Skeletal muscle tissue (tissue), 4 donors: Measurements from ENCODE around the gene REG4. TPM values are rescaled to one million over a fixed set of nuclear protein-coding genes. Genes with fewer than 3 reads are reported as not detected.

ENCODE experiments used
- H3K27ac ChIP-seq: one replicate; pipeline ENCODE4 v1.7.0; 2013; ENCODE audit warnings: mild to moderate bottlenecking, low read depth, low read length, inconsistent platforms
- H3K27me3 ChIP-seq, 3 donors: one replicate each; pipeline ENCODE4 v1.7.0; 2013; ENCODE audit warnings: low read length in 3 of 3; ENCODE audit not compliant: control insufficient read depth in 3 of 3, insufficient read depth in 3 of 3
- H3K36me3 ChIP-seq, 3 donors: one replicate each; pipeline ENCODE4 v1.7.0; 2013; ENCODE audit warnings: low read length in 3 of 3; ENCODE audit not compliant: control insufficient read depth in 3 of 3, insufficient read depth in 3 of 3
- H3K4me1 ChIP-seq, 3 donors: one replicate each; pipeline ENCODE4 v1.7.0; 2013; ENCODE audit warnings: low read length in 3 of 3, mild to moderate bottlenecking in 3 of 3; ENCODE audit not compliant: control insufficient read depth in 3 of 3, insufficient read depth in 3 of 3
- H3K4me3 ChIP-seq, 3 donors: one replicate each; pipeline ENCODE4 v1.7.0; 2013; ENCODE audit warnings: low read length in 3 of 3
- H3K9ac ChIP-seq, 3 donors: one replicate each; pipeline ENCODE4 v1.7.0; 2013; ENCODE audit warnings: low read length in 3 of 3, mild to moderate bottlenecking in 3 of 3, moderate library complexity in 2 of 3, low read depth in 1 of 3
- H3K9me3 ChIP-seq, 3 donors: one replicate each; pipeline ENCODE4 v1.7.0; 2013; ENCODE audit warnings: low read length in 3 of 3; ENCODE audit not compliant: control insufficient read depth in 3 of 3
- total RNA-seq: library from RNA; depleted of rRNA; stranded (reverse); fragments of >200 nt; gene quantifications from one replicate; pipeline ENCODE4 v1.2.3, GENCODE V29; 2014
- donor health status: Osteomylitis.

The REG4 gene
- total RNA-seq, 1 donor from 2014 or later: not detected

DNA sequence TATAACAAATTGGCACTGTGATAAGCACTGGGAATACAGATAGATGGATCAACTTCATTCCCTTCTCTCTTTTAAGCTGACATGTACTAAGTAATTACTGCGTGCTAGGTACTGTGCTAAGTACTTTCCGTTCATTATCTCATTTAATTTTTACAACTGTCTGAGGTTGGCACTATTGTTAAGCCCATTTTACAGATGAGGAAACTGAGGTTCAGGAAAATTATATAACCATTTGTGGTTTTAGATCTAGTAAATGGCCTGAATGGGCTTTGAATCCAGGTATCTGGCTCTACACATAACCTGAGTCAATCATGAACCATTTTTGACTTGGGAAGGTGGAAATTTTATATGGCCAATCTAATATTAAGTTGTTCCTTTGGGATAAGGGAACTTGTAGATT lies 39.0 kb downstream of the REG4 start:
- peaks cover 4 to 6% (median 4%) of the 10 kb centered on the region in 3 donors for H3K4me1 ChIP-seq
- no peaks in the 10 kb centered on the region for H3K27me3 ChIP-seq
- no peaks in the 10 kb centered on the region for H3K9me3 ChIP-seq
- H3K27ac ChIP-seq: no peak overlapping the region
- H3K4me3 ChIP-seq: no peak overlapping the region
- H3K36me3 ChIP-seq: no peaks in the 10 kb centered on the region
- H3K9ac ChIP-seq: no peak overlapping the region

GRCh38 chr1:119771770-119772169 lies 39.5 kb downstream of the REG4 start:
- Histone ChIP-seq H3K9me3 (no peaks in the 10 kb centered on the region), H3K27ac (no peak overlapping the region), H3K27me3 (no peaks in the 10 kb centered on the region), H3K4me1 (peaks cover 4 to 6% (median 4%) of the 10 kb centered on the region in 3 donors), H3K9ac (no peak overlapping the region), H3K4me3 (no peak overlapping the region), H3K36me3 (no peaks in the 10 kb centered on the region)

DNA sequence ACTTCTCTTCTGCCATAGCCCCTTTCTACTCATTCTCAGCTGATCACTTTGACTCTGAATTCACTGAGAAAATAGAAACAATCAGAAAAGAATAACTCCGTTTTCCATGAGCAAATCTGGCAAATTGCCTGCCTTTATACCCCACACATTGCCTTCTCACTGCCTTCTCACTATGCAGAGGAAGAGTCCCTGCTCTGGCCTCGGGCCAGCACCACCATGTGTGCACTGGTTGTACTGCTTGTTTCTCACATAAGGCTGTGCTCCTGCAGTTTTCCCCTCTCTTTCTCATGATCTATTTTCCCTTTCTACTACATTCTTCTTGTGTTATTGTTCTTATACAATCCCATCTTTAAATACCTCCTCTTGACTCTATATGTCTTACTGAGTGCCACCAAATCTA lies 40.2 kb downstream of the REG4 start:
- Histone ChIP-seq H3K4me3 (no peak overlapping the region), H3K27ac (no peak overlapping the region), H3K9me3 (no peaks in the 10 kb centered on the region), H3K4me1 (peaks cover 4 to 6% (median 4%) of the 10 kb centered on the region in 3 donors), H3K27me3 (no peaks in the 10 kb centered on the region), H3K36me3 (no peaks in the 10 kb centered on the region), H3K9ac (no peak overlapping the region)

GRCh38 chr1:119768778-119769177 lies 42.5 kb downstream of the REG4 start, which contains the start of gene HMGCS2:
Gene HMGCS2 (minus strand): TSS chr1:119768905. CDS start chr1:119768844, 61 bp downstream.
- Histone ChIP-seq H3K9me3 (no peaks in the 10 kb centered on the region), H3K27me3 (no peaks in the 10 kb centered on the region), H3K27ac (no peak within 1 kb of the TSS), H3K9ac (no peak within 1 kb of the TSS), H3K4me1 (peaks cover under 1 to 3% (median under 1%) of the 10 kb centered on the region in 3 donors), H3K36me3 (no peaks in the 10 kb centered on the region), H3K4me3 (no peak within 1 kb of the TSS)

GRCh38 chr1:119767486-119767885 lies 43.8 kb downstream of the REG4 start:
- Histone ChIP-seq H3K9me3 (no peaks in the 10 kb centered on the region), H3K27me3 (no peaks in the 10 kb centered on the region), H3K36me3 (no peaks in the 10 kb centered on the region), H3K27ac (no peak overlapping the region), H3K4me1 (no peaks in the 10 kb centered on the region), H3K4me3 (no peak overlapping the region), H3K9ac (no peak overlapping the region)

- H3K27me3 ChIP-seq: no peaks in the 10 kb centered on the region
- H3K4me3 ChIP-seq: no peak overlapping the region
- H3K9ac ChIP-seq: peak overlapping the region in 1 of 3 donors; percentile 36
- H3K9me3 ChIP-seq: no peaks in the 10 kb centered on the region
- H3K4me1 ChIP-seq: no peaks in the 10 kb centered on the region
- H3K36me3 ChIP-seq: no peaks in the 10 kb centered on the region
- peak overlapping the region; percentile 3 for H3K27ac ChIP-seq
Measured at GRCh38 chr1:119766374-119766794, 44.9 kb downstream of the REG4 start.

DNA sequence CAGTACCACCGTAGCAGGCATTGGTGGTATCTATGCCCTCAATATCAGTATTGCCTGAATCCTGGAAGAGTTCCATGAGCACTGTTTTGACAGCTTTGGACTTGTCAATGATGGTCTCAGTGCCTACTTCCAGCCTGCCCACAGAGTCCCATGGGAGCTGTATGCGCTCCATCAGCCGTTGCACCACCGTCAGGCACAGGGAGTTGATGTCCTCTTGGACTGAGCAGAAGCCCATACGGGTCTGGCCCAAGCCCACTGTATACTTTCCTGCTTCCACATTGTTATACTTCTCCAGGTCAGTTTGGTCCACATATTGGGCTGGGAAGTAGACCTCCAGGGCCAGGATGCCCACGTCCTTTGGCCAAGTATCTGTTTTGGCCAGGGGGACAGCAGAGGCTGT lies 47.0 kb downstream of the REG4 start:
- Histone ChIP-seq H3K4me1 (no peaks in the 10 kb centered on the region), H3K27me3 (no peaks in the 10 kb centered on the region), H3K4me3 (no peak overlapping the region), H3K9me3 (no peaks in the 10 kb centered on the region), H3K9ac (no peak overlapping the region), H3K36me3 (no peaks in the 10 kb centered on the region), H3K27ac (no peak overlapping the region)

GRCh38 chr1:119762953-119763352 lies 48.3 kb downstream of the REG4 start:
- H3K9ac ChIP-seq: no peak overlapping the region

DNA sequence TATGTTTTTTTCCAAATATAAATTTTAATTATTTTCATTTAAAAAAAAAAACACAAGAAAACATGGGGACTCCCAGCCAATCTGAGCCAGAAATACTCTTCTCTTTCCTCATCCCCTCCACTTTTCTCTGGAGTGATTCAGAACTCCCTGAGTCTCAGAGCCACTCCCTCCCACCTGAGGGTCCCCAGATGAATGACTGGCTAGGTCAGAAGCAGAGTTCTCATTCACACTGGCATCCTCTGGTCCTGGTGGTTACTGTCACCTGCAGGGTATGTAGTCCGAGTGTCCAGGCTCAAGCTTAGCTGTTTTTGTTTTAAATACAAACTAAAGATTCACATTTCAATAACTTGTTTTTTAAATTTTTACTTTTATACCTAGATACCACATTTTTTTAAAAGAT lies 48.9 kb downstream of the REG4 start:
- Histone ChIP-seq H3K9ac (no peak overlapping the region), H3K4me1 (no peaks in the 10 kb centered on the region), H3K27ac (no peak overlapping the region), H3K27me3 (no peaks in the 10 kb centered on the region), H3K36me3 (no peaks in the 10 kb centered on the region), H3K4me3 (no peak overlapping the region), H3K9me3 (no peaks in the 10 kb centered on the region)

More at GRCh38 chr1:119762953-119763352, 48.3 kb downstream of the REG4 start:
- H3K4me1 ChIP-seq: no peaks in the 10 kb centered on the region
- H3K36me3 ChIP-seq: no peaks in the 10 kb centered on the region
- no peak overlapping the region for H3K27ac ChIP-seq
- H3K4me3 ChIP-seq: no peak overlapping the region
- no peaks in the 10 kb centered on the region for H3K9me3 ChIP-seq
- H3K27me3 ChIP-seq: no peaks in the 10 kb centered on the region

DNA sequence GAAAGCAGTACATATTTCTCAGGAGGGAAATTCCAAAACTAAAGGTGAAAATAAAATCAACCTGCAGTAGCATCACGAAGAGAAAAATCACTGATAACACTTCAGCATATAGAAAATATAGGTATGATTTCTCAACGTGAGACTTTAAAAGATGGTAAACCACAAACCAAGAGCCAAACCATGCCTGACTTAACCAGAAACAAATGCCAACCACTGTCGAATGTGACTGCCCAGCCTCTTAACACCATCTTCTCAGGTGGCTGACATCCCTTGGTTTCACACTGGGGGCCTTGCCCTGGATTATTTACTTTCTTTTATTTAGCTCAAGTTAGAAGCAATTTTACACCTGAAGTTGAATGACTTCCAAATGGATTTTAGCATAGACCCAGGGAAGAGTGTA lies 52.7 kb downstream of the REG4 start:
- H3K4me1 ChIP-seq: no peaks in the 10 kb centered on the region
- no peak overlapping the region for H3K9ac ChIP-seq
- H3K27ac ChIP-seq: no peak overlapping the region
- no peaks in the 10 kb centered on the region for H3K36me3 ChIP-seq
- H3K4me3 ChIP-seq: no peak overlapping the region
- no peaks in the 10 kb centered on the region for H3K9me3 ChIP-seq
- H3K27me3 ChIP-seq: no peaks in the 10 kb centered on the region

- Histone ChIP-seq H3K4me3 (no peak overlapping the region), H3K9me3 (no peaks in the 10 kb centered on the region), H3K4me1 (no peaks in the 10 kb centered on the region), H3K36me3 (no peaks in the 10 kb centered on the region), H3K27ac (no peak overlapping the region), H3K27me3 (no peaks in the 10 kb centered on the region), H3K9ac (no peak overlapping the region)
Measured at GRCh38 chr1:119752592-119752991, 58.7 kb downstream of the REG4 start.
